OCI-LY1 (cell line): Measurements from ENCODE around the gene ECM1.

ENCODE experiments used
- H2AFZ ChIP-seq: fragments of 200-600 bp; sonication (generic), shearing (Covaris generic); 2 replicates; pipeline ENCODE4 v1.6.0; 2014; ENCODE audit warnings: antibody characterized with exemption, mild to moderate bottlenecking, low read length
- H3F3A ChIP-seq: fragments of 200-600 bp; sonication (generic), shearing (Covaris generic); 2 replicates; pipeline ENCODE4 v1.6.0; 2014; ENCODE audit warnings: mild to moderate bottlenecking, antibody characterized with exemption, low read length, moderate library complexity; ENCODE audit not compliant: insufficient read depth
- H3K27ac ChIP-seq: fragments of 200-600 bp; sonication (generic); 2 replicates; pipeline ENCODE4 v1.5.1; 2014; ENCODE audit warnings: low read length, mixed run types, mild to moderate bottlenecking, low read depth; ENCODE audit not compliant: poor library complexity, severe bottlenecking
- H3K27me3 ChIP-seq: fragments of 200-600 bp; sonication (generic); 2 replicates; pipeline ENCODE4 v1.6.0; 2014; ENCODE audit warnings: antibody characterized with exemption, mild to moderate bottlenecking, low read length, moderate library complexity; ENCODE audit not compliant: insufficient read depth
- H3K36me3 ChIP-seq: fragments of 200-600 bp; sonication (generic); 2 replicates; pipeline ENCODE4 v1.6.1; 2014; ENCODE audit warnings: mild to moderate bottlenecking, antibody characterized with exemption, low read length, moderate library complexity, mixed read lengths; ENCODE audit not compliant: insufficient read depth
- H3K4me1 ChIP-seq: fragments of 200-600 bp; sonication (generic); 2 replicates; pipeline ENCODE4 v1.5.1; 2014; ENCODE audit warnings: mild to moderate bottlenecking, low read length, moderate library complexity; ENCODE audit not compliant: insufficient read depth, severe bottlenecking
- H3K4me2 ChIP-seq: fragments of 200-600 bp; sonication (generic), shearing (Covaris generic); 2 replicates; pipeline ENCODE4 v1.6.1; 2014; ENCODE audit warnings: low read length
- H3K4me3 ChIP-seq: fragments of 200-600 bp; sonication (generic); 2 replicates; pipeline ENCODE4 v1.5.1; 2014; ENCODE audit warnings: low read length, low read depth, mild to moderate bottlenecking, mixed read lengths; ENCODE audit not compliant: poor library complexity, severe bottlenecking
- H3K79me2 ChIP-seq: fragments of 200-600 bp; shearing (Covaris generic); 2 replicates; pipeline ENCODE4 v1.6.1; 2016; ENCODE audit warnings: mixed run types, low read length, mixed read lengths; ENCODE audit not compliant: insufficient read depth
- H3K9ac ChIP-seq: fragments of 200-600 bp; sonication (generic), shearing (Covaris generic); 2 replicates; pipeline ENCODE4 v1.6.1; 2014; ENCODE audit warnings: mild to moderate bottlenecking, low read length, mixed read lengths
- H3K9me2 ChIP-seq: fragments of 200-600 bp; sonication (generic), shearing (Covaris generic); 2 replicates; pipeline ENCODE4 v1.6.1; 2014; ENCODE audit warnings: low read depth, mild to moderate bottlenecking, low read length, mixed read lengths
- H3K9me3 ChIP-seq: fragments of 200-600 bp; shearing (Covaris generic); 2 replicates; pipeline ENCODE4 v1.6.1; 2014; ENCODE audit warnings: low read length, mixed read lengths
- H4K20me1 ChIP-seq: fragments of 200-600 bp; sonication (generic), shearing (Covaris generic); 2 replicates; pipeline ENCODE4 v1.6.0; 2016; ENCODE audit warnings: mild to moderate bottlenecking, low read length; ENCODE audit not compliant: insufficient read depth
- EZH2 ChIP-seq: fragments of 200-600 bp; sonication (generic), shearing (Covaris generic); IDR thresholded peaks from 2 replicates; pipeline ENCODE4 v1.8.0; 2017; ENCODE audit warnings: borderline replicate concordance, mixed run types, mild to moderate bottlenecking, antibody characterized with exemption, low read length, moderate library complexity, mixed read lengths
- TF ChIP-seq, protein P1 (sequence below): fragments of 200-600 bp; sonication (generic), shearing (Covaris generic); IDR thresholded peaks from 2 replicates; pipeline ENCODE4 v1.5.1; 2017; ENCODE audit warnings: mild to moderate bottlenecking, antibody characterized with exemption, low read length, moderate library complexity, mixed read lengths

The ECM1 gene

DNA sequence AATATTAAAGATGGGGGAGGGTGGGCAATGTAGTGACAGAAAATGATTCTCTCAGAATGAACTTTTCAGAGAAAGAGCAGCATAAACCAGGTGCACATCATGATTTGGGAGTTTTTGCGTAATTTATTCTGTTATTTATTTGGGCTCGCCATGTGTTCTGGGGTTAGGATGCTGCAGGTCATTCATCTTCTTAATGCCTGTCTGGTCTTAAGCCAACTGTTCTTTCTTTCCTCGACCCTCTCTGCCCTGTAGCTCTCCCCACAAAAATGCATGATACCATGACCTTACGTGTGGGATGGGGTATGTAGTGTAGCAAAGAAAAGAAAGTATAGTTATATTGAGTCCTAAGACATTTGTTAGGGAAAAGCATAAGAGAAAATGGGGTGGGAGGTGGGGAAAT lies 33.0 kb upstream of the ECM1 start:
- Histone ChIP-seq H4K20me1 (no peaks in the 10 kb centered on the region), H2AFZ (no peak overlapping the region), H3K4me2 (no peak overlapping the region), H3K27ac (no peak overlapping the region), H3K9me3 (no peaks in the 10 kb centered on the region), H3K9me2 (no peaks in the 10 kb centered on the region), H3K27me3 (no peaks in the 10 kb centered on the region), H3K4me1 (no peaks in the 10 kb centered on the region), H3K36me3 (peaks cover 34% of the 10 kb centered on the region), H3K4me3 (no peak overlapping the region), H3K79me2 (no peaks in the 10 kb centered on the region), H3F3A (no peaks in the 10 kb centered on the region), H3K9ac (no peak overlapping the region)
- TF ChIP-seq EZH2 = no peak
- TF ChIP-seq, protein P1, sequence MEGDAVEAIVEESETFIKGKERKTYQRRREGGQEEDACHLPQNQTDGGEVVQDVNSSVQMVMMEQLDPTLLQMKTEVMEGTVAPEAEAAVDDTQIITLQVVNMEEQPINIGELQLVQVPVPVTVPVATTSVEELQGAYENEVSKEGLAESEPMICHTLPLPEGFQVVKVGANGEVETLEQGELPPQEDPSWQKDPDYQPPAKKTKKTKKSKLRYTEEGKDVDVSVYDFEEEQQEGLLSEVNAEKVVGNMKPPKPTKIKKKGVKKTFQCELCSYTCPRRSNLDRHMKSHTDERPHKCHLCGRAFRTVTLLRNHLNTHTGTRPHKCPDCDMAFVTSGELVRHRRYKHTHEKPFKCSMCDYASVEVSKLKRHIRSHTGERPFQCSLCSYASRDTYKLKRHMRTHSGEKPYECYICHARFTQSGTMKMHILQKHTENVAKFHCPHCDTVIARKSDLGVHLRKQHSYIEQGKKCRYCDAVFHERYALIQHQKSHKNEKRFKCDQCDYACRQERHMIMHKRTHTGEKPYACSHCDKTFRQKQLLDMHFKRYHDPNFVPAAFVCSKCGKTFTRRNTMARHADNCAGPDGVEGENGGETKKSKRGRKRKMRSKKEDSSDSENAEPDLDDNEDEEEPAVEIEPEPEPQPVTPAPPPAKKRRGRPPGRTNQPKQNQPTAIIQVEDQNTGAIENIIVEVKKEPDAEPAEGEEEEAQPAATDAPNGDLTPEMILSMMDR = no peak

DNA sequence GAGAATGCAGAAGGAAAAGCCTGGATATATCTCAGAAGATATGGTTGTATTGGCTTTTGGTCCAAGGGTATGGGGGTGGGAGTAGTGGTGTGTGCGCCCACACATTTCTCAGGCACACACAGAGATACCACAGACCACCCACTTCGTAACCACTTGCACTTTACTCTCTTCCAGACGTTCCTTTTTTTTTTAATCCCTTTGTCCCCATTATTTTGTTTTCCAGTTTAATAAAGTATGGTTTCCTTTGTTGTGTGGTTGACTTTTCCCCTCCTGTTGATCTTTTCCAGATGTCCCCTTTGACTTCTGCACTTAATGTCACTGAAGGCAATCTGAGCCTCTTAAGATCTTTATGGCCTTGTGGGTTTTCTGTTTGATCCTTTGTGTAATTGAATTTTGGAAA lies 31.2 kb upstream of the ECM1 start:
- no peak for TF ChIP-seq EZH2

DNA sequence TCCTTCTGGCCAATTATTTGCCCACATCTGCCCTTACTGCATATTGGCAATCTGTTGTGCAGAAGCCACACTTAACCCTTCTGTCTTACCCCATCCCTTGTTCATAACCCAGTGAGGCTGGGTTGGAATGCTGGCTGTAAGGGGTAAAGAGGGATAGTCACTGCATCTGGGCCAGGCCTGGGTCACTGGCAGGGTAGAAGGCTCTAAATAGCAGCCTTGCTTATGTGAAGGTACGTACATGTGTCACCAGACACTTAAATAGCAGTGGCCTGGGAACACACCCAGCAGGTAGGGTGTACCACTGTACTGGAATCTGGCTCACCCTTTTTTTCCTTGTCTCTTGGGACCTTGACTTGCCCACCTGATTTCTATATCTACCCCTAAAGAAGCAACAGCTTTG lies 30.6 kb upstream of the ECM1 start:
- Histone ChIP-seq H4K20me1 (no peaks in the 10 kb centered on the region), H3K36me3 (peaks cover 10% of the 10 kb centered on the region), H3K9ac (no peak overlapping the region), H3K79me2 (no peaks in the 10 kb centered on the region), H3K4me2 (no peak overlapping the region), H3K27me3 (no peaks in the 10 kb centered on the region), H3K4me1 (no peaks in the 10 kb centered on the region), H3F3A (no peaks in the 10 kb centered on the region), H3K27ac (no peak overlapping the region), H3K9me3 (no peaks in the 10 kb centered on the region), H2AFZ (no peak overlapping the region), H3K4me3 (no peak overlapping the region), H3K9me2 (no peaks in the 10 kb centered on the region)
- no peak for TF ChIP-seq EZH2
- TF ChIP-seq, protein P1 = no peak

More for the DNA sequence above, 31.2 kb upstream of the ECM1 start:
- Histone ChIP-seq H3K27ac (no peak overlapping the region), H3K4me2 (no peak overlapping the region), H3K27me3 (no peaks in the 10 kb centered on the region), H3F3A (no peaks in the 10 kb centered on the region), H3K4me3 (no peak overlapping the region), H3K36me3 (peaks cover 15% of the 10 kb centered on the region), H3K9ac (no peak overlapping the region), H3K9me2 (no peaks in the 10 kb centered on the region), H4K20me1 (no peaks in the 10 kb centered on the region), H3K4me1 (no peaks in the 10 kb centered on the region), H2AFZ (no peak overlapping the region), H3K9me3 (no peaks in the 10 kb centered on the region), H3K79me2 (no peaks in the 10 kb centered on the region)

DNA sequence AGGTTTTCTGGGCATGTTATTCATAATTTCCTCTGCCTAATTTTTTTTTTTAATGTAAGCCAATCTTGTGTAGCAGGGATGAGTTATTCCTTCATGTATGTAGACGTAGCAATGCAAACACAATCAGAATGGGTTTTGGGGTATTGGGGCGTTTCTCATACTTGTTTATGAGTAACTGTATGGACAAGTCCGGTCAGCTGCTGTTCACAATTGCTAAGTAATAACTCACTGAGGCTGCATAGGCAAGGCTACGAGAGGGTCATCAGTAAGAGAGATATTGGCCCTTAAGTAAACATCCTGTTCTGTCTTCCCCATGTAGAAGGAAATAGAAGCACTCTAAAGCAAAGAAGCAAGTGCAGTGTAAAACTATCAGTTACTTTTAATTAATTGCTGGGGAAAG lies 30.2 kb upstream of the ECM1 start:
- H3K4me3 ChIP-seq = no peak overlapping the region
- H3K27me3 ChIP-seq = no peaks in the 10 kb centered on the region
- peaks cover 5% of the 10 kb centered on the region for H3K36me3 ChIP-seq
- no peak overlapping the region for H3K27ac ChIP-seq
- H4K20me1 ChIP-seq = no peaks in the 10 kb centered on the region
- H3K4me2 ChIP-seq = no peak overlapping the region
- H2AFZ ChIP-seq = no peak overlapping the region
- no peaks in the 10 kb centered on the region for H3F3A ChIP-seq
- no peaks in the 10 kb centered on the region for H3K9me2 ChIP-seq
- no peak overlapping the region for H3K9ac ChIP-seq
- H3K9me3 ChIP-seq = no peaks in the 10 kb centered on the region
- no peak for TF ChIP-seq EZH2
- TF ChIP-seq, protein P1 = no peak
- H3K79me2 ChIP-seq = no peaks in the 10 kb centered on the region
- H3K4me1 ChIP-seq = no peaks in the 10 kb centered on the region
